SK-N-SH treated with all-trans-retinoic acid at 6 μM for 48 hours (cell line): Measurements from ENCODE around the gene IL12RB1.
"Not testable (repeated sequence)": the region's sequence is repeated elsewhere in the genome, so short reads cannot be mapped to it uniquely, and the experiment has no call there.

Source experiments
- ATAC-seq: fragments of 200-7000 bp; cut with Tn5 transposase; 3 replicates; pipeline ENCODE4 v1.9.1; 2020; ENCODE audit warnings: mild to moderate bottlenecking, moderate library complexity
- ARNTL ChIP-seq: fragments of 450-650 bp; formaldehyde crosslinking; IDR thresholded peaks from 2 replicates; pipeline ENCODE4 v1.5.0; 2020; ENCODE audit warnings: low read depth, mild to moderate bottlenecking, moderate library complexity, borderline replicate concordance
- BACH2 ChIP-seq: fragments of 250-450 bp; sonication (Bioruptor Pico); IDR thresholded peaks from 2 replicates; pipeline ENCODE4 v1.9.0; 2021; ENCODE audit warnings: mild to moderate bottlenecking, borderline replicate concordance
- CSDC2 ChIP-seq: fragments of 250-450 bp; sonication (Bioruptor Pico); IDR thresholded peaks from 2 replicates; pipeline ENCODE4 v1.5.0; 2020; ENCODE audit warnings: mild to moderate bottlenecking, moderate library complexity
- ESRRG ChIP-seq: fragments of 250-450 bp; sonication (Bioruptor Pico); IDR thresholded peaks from 2 replicates; pipeline ENCODE4 v1.6.1; 2021; ENCODE audit warnings: mild to moderate bottlenecking
- GLIS3 ChIP-seq: fragments of 250-450 bp; sonication (Bioruptor Pico); IDR thresholded peaks from 2 replicates; pipeline ENCODE4 v1.5.0; 2020; ENCODE audit warnings: mild to moderate bottlenecking, moderate library complexity
- ISL1 ChIP-seq: fragments of 250-450 bp; sonication (Bioruptor Pico); IDR thresholded peaks from 2 replicates; pipeline ENCODE4 v2.1.2; 2022; ENCODE audit warnings: mild to moderate bottlenecking, moderate library complexity
- POU6F1 ChIP-seq: fragments of 250-450 bp; sonication (Bioruptor Pico); IDR thresholded peaks from 2 replicates; pipeline ENCODE4 v1.8.0; 2021; ENCODE audit warnings: low read depth, mild to moderate bottlenecking, moderate library complexity, borderline replicate concordance
- PPARA ChIP-seq: fragments of 250-450 bp; sonication (Bioruptor Pico); IDR thresholded peaks from 2 replicates; pipeline ENCODE4 v1.5.0; 2020; ENCODE audit warnings: mild to moderate bottlenecking, borderline replicate concordance
- RARB ChIP-seq: fragments of 250-450 bp; sonication (Bioruptor Pico); IDR thresholded peaks from 2 replicates; pipeline ENCODE4 v1.8.0; 2021; ENCODE audit warnings: mild to moderate bottlenecking, moderate library complexity
- SNAI2 ChIP-seq: fragments of 250-450 bp; sonication (Bioruptor Pico); IDR thresholded peaks from 2 replicates; pipeline ENCODE4 v1.5.0; 2020; ENCODE audit warnings: mild to moderate bottlenecking, moderate library complexity
- TCF4 ChIP-seq: fragments of 250-450 bp; sonication (Bioruptor Pico); IDR thresholded peaks from 2 replicates; pipeline ENCODE4 v1.8.0; 2021; ENCODE audit warnings: mild to moderate bottlenecking, moderate library complexity, borderline replicate concordance
- TOX ChIP-seq: fragments of 250-450 bp; sonication (Bioruptor Pico); IDR thresholded peaks from 2 replicates; pipeline ENCODE4 v1.8.0; 2021; ENCODE audit warnings: mild to moderate bottlenecking, moderate library complexity, borderline replicate concordance
- ZFP3 ChIP-seq: fragments of 250-450 bp; sonication (Bioruptor Pico); IDR thresholded peaks from 2 replicates; pipeline ENCODE4 v1.5.0; 2020; ENCODE audit warnings: mild to moderate bottlenecking, moderate library complexity
- ZFP30 ChIP-seq: fragments of 450-650 bp; formaldehyde crosslinking; IDR thresholded peaks from 2 replicates; pipeline ENCODE4 v1.5.0; 2022; ENCODE audit warnings: mild to moderate bottlenecking, moderate library complexity
- ZNF565 ChIP-seq: fragments of 450-650 bp; formaldehyde crosslinking; conservative IDR thresholded peaks from 2 replicates; pipeline ENCODE4 v1.5.0; 2020; ENCODE audit warnings: low read depth, mild to moderate bottlenecking, moderate library complexity
- ZNF8 ChIP-seq: fragments of 450-650 bp; formaldehyde crosslinking; IDR thresholded peaks from 2 replicates; pipeline ENCODE4 v1.5.0; 2020; ENCODE audit warnings: mild to moderate bottlenecking, moderate library complexity
- TF ChIP-seq, protein P1 (sequence below): fragments of 250-450 bp; sonication (Bioruptor Pico); IDR thresholded peaks from 2 replicates; pipeline ENCODE4 v1.5.0; 2020; ENCODE audit warnings: mild to moderate bottlenecking, moderate library complexity
- TF ChIP-seq, protein P2 (sequence below): fragments of 250-450 bp; sonication (Bioruptor Pico); IDR thresholded peaks from 2 replicates; pipeline ENCODE4 v1.5.1; 2021; ENCODE audit warnings: mild to moderate bottlenecking, moderate library complexity
- TF ChIP-seq, protein P3 (sequence below): fragments of 250-450 bp; sonication (Bioruptor Pico); IDR thresholded peaks from 2 replicates; pipeline ENCODE4 v1.5.1; 2020; ENCODE audit warnings: low read depth, mild to moderate bottlenecking, moderate library complexity

The IL12RB1 gene

GRCh38 chr19:18089726-18090125 lies 3.0 kb upstream of the IL12RB1 start:
- TF ChIP-seq POU6F1 (CRISPR knock-in tag) = no peak
- no peak for TF ChIP-seq ZNF8 (CRISPR knock-in tag)
- TF ChIP-seq BACH2 (CRISPR knock-in tag) = no peak
- TF ChIP-seq, protein P1, sequence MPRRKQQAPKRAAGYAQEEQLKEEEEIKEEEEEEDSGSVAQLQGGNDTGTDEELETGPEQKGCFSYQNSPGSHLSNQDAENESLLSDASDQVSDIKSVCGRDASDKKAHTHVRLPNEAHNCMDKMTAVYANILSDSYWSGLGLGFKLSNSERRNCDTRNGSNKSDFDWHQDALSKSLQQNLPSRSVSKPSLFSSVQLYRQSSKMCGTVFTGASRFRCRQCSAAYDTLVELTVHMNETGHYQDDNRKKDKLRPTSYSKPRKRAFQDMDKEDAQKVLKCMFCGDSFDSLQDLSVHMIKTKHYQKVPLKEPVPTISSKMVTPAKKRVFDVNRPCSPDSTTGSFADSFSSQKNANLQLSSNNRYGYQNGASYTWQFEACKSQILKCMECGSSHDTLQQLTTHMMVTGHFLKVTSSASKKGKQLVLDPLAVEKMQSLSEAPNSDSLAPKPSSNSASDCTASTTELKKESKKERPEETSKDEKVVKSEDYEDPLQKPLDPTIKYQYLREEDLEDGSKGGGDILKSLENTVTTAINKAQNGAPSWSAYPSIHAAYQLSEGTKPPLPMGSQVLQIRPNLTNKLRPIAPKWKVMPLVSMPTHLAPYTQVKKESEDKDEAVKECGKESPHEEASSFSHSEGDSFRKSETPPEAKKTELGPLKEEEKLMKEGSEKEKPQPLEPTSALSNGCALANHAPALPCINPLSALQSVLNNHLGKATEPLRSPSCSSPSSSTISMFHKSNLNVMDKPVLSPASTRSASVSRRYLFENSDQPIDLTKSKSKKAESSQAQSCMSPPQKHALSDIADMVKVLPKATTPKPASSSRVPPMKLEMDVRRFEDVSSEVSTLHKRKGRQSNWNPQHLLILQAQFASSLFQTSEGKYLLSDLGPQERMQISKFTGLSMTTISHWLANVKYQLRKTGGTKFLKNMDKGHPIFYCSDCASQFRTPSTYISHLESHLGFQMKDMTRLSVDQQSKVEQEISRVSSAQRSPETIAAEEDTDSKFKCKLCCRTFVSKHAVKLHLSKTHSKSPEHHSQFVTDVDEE (CRISPR knock-in tag) = no peak
- no peak for TF ChIP-seq ZFP30 (CRISPR knock-in tag)
- TF ChIP-seq, protein P2, sequence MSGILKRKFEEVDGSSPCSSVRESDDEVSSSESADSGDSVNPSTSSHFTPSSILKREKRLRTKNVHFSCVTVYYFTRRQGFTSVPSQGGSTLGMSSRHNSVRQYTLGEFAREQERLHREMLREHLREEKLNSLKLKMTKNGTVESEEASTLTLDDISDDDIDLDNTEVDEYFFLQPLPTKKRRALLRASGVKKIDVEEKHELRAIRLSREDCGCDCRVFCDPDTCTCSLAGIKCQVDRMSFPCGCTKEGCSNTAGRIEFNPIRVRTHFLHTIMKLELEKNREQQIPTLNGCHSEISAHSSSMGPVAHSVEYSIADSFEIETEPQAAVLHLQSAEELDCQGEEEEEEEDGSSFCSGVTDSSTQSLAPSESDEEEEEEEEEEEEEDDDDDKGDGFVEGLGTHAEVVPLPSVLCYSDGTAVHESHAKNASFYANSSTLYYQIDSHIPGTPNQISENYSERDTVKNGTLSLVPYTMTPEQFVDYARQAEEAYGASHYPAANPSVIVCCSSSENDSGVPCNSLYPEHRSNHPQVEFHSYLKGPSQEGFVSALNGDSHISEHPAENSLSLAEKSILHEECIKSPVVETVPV (CRISPR knock-in tag) = no peak
- TF ChIP-seq SNAI2 (CRISPR knock-in tag) = no peak
- no peak for TF ChIP-seq TOX (CRISPR knock-in tag)
- TF ChIP-seq TCF4 (CRISPR knock-in tag) = no peak
- TF ChIP-seq RARB (CRISPR knock-in tag) = no peak
- no peak for TF ChIP-seq ZNF565 (CRISPR knock-in tag)
- no peak for TF ChIP-seq GLIS3 (CRISPR knock-in tag)
- TF ChIP-seq, protein P3, sequence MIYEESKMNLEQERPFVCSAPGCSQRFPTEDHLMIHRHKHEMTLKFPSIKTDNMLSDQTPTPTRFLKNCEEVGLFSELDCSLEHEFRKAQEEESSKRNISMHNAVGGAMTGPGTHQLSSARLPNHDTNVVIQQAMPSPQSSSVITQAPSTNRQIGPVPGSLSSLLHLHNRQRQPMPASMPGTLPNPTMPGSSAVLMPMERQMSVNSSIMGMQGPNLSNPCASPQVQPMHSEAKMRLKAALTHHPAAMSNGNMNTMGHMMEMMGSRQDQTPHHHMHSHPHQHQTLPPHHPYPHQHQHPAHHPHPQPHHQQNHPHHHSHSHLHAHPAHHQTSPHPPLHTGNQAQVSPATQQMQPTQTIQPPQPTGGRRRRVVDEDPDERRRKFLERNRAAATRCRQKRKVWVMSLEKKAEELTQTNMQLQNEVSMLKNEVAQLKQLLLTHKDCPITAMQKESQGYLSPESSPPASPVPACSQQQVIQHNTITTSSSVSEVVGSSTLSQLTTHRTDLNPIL (CRISPR knock-in tag) = no peak
- no peak for TF ChIP-seq PPARA (CRISPR knock-in tag)
- no peak for TF ChIP-seq ESRRG
- TF ChIP-seq ARNTL (CRISPR knock-in tag) = no peak
- TF ChIP-seq ZFP3 (CRISPR knock-in tag) = no peak
- ATAC-seq = no peak

DNA sequence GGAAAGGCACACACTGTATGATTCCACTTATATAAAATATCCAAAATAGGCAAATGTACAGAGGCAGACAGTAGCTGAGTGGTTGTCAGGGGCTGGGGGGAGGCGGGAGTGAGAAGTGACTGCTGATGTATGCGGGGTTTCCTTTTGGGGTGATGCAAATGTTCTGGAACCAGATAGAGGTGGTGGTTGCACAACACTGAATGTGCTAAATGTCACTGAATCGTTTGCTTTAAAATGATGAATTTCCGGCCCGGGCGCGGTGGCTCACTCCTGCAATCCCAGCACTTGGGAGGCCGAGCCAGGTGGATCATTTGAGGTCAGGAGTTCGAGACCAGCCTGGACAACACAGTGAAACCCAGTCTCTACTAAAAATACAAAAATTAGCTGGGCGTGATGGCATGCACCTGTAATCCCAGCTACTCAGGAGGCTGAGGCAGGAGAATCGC lies 2.4 kb upstream of the IL12RB1 start:
- ATAC-seq = not testable (repeated sequence)

GRCh38 chr19:18085702-18086457 lies 854 bp downstream of the IL12RB1 start:
- TF ChIP-seq CSDC2 (CRISPR knock-in tag) = no peak
- TF ChIP-seq RARB (CRISPR knock-in tag) = no peak
- TF ChIP-seq BACH2 (CRISPR knock-in tag) = no peak
- no peak for TF ChIP-seq ZFP30 (CRISPR knock-in tag)
- no peak for TF ChIP-seq ZNF565 (CRISPR knock-in tag)
- TF ChIP-seq ZFP3 (CRISPR knock-in tag) = no peak
- no peak for TF ChIP-seq POU6F1 (CRISPR knock-in tag)
- no peak for TF ChIP-seq ISL1 (CRISPR knock-in tag)
- TF ChIP-seq ZNF8 (CRISPR knock-in tag) = no peak
- TF ChIP-seq GLIS3 (CRISPR knock-in tag) = no peak
- TF ChIP-seq, all 23 proteins: peak for 0
- ATAC-seq = no peak
